ENCODE measurements around the gene ZNF326.
A peak's percentile ranks its signal among the peaks of the same experiment; 100 is the strongest.

The ZNF326 gene

GRCh38 chr1:89994805-89995597, at the start of gene ZNF326:
Gene ZNF326, plus strand, starts transcription at chr1:89995110. Its CDS starts 148 bp downstream, at chr1:89995258.
- TF ChIP-seq CTCF (IDR thresholded peaks at IDR 0.05) = no peak
- Histone ChIP-seq H3K9ac (peak within 1 kb of the TSS; percentile 81), H2AFZ (peak within 1 kb of the TSS; percentile 84), H3K36me3 (ENCODE audit: control insufficient read depth, insufficient read depth, low read length) (no peaks in the 10 kb centered on the region), H3K27ac (peak within 1 kb of the TSS; percentile 88), H3K79me2 (peaks cover 16% of the 10 kb centered on the region), H3K4me1 (peaks cover 4% of the 10 kb centered on the region), H3K27me3 (ENCODE audit: control insufficient read depth, insufficient read depth, low read length) (no peaks in the 10 kb centered on the region), H3K4me2 (ENCODE audit: low read length) (peak within 1 kb of the TSS; percentile 78), H3K9me3 (ENCODE audit: control insufficient read depth, low read length) (no peaks in the 10 kb centered on the region), H3K4me3 (ENCODE audit: low read depth, low read length) (peak within 1 kb of the TSS; percentile 92)

- Histone ChIP-seq H3K27ac (no peak overlapping the region), H3K36me3 (ENCODE audit: control insufficient read depth, insufficient read depth, low read length) (no peaks in the 10 kb centered on the region)
Observed at GRCh38 chr1:89945852-89946476, 48.9 kb upstream of the ZNF326 start.

GRCh38 chr1:89946532-89946931, 48.4 kb upstream of the ZNF326 start:
- Histone ChIP-seq H3K79me2 (no peaks in the 10 kb centered on the region), H3K9me3 (ENCODE audit: control insufficient read depth, low read length) (no peaks in the 10 kb centered on the region), H3K4me3 (ENCODE audit: low read depth, low read length) (no peak overlapping the region), H3K27ac (no peak overlapping the region), H3K4me1 (no peaks in the 10 kb centered on the region), H3K27me3 (ENCODE audit: control insufficient read depth, insufficient read depth, low read length) (no peaks in the 10 kb centered on the region), H3K36me3 (ENCODE audit: control insufficient read depth, insufficient read depth, low read length) (no peaks in the 10 kb centered on the region), H3K4me2 (ENCODE audit: low read length) (no peak overlapping the region), H3K9ac (no peak overlapping the region), H2AFZ (no peak overlapping the region)
- TF ChIP-seq CTCF (IDR thresholded peaks at IDR 0.05) = no peak

More at GRCh38 chr1:89945852-89946476, 48.9 kb upstream of the ZNF326 start:
- no peak overlapping the region for H3K4me3 ChIP-seq (ENCODE audit: low read depth, low read length)
- no peaks in the 10 kb centered on the region for H3K79me2 ChIP-seq
- H3K9ac ChIP-seq = no peak overlapping the region
- no peak overlapping the region for H2AFZ ChIP-seq
- no peak overlapping the region for H3K4me2 ChIP-seq (ENCODE audit: low read length)
- no peaks in the 10 kb centered on the region for H3K9me3 ChIP-seq (ENCODE audit: control insufficient read depth, low read length)
- TF ChIP-seq CTCF (IDR thresholded peaks at IDR 0.05) = no peak
- no peaks in the 10 kb centered on the region for H3K27me3 ChIP-seq (ENCODE audit: control insufficient read depth, insufficient read depth, low read length)
- H3K4me1 ChIP-seq = no peaks in the 10 kb centered on the region

- H3K79me2 ChIP-seq = no peaks in the 10 kb centered on the region
- no peak overlapping the region for H3K4me3 ChIP-seq (ENCODE audit: low read depth, low read length)
- H3K27ac ChIP-seq = no peak overlapping the region
- no peaks in the 10 kb centered on the region for H3K9me3 ChIP-seq (ENCODE audit: control insufficient read depth, low read length)
- no peak for TF ChIP-seq CTCF (IDR thresholded peaks at IDR 0.05)
- no peaks in the 10 kb centered on the region for H3K27me3 ChIP-seq (ENCODE audit: control insufficient read depth, insufficient read depth, low read length)
- no peaks in the 10 kb centered on the region for H3K4me1 ChIP-seq
- no peaks in the 10 kb centered on the region for H3K36me3 ChIP-seq (ENCODE audit: control insufficient read depth, insufficient read depth, low read length)
- H3K4me2 ChIP-seq (ENCODE audit: low read length) = no peak overlapping the region
- no peak overlapping the region for H2AFZ ChIP-seq
- no peak overlapping the region for H3K9ac ChIP-seq
Observed at GRCh38 chr1:89948722-89949345, 46.1 kb upstream of the ZNF326 start.
